NCI-H226 (cell line): Measurements from ENCODE around the gene RIT1.
A peak's percentile ranks its signal among the peaks of the same experiment; 100 is the strongest.
"Not testable (repeated sequence)": the region's sequence is repeated elsewhere in the genome, so short reads cannot be mapped to it uniquely, and the experiment has no call there.

ENCODE experiments used
- DNase-seq: peaks from one replicate; pipeline ENCODE4 v3.0.0-alpha.2; 2015

RIT1 gene

GRCh38 chr1:155933591-155934096 lies 22.5 kb upstream of the RIT1 start:
- no peak for DNase-seq

- no peak for DNase-seq
Observed at GRCh38 chr1:155932487-155932886, 21.3 kb upstream of the RIT1 start.

DNA sequence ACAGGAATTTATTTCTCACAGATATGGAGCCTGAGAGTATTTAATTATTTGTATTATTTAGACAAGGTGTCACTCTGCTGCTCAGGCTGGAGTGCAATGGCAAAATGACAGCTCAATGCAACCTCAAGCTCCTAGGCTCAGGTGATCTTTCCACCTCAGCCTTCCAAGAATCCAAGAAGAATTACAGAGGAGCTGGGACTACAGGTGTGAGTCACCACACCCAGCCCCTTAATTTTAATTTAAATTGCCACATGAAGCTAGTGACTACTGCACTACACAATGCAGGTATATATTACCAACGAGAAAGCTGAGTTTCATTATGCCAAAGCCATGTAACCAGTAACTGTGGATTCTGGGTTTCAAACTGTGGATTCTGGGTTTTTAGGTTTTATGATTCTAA lies 20.9 kb upstream of the RIT1 start:
- DNase-seq = no peak

DNA sequence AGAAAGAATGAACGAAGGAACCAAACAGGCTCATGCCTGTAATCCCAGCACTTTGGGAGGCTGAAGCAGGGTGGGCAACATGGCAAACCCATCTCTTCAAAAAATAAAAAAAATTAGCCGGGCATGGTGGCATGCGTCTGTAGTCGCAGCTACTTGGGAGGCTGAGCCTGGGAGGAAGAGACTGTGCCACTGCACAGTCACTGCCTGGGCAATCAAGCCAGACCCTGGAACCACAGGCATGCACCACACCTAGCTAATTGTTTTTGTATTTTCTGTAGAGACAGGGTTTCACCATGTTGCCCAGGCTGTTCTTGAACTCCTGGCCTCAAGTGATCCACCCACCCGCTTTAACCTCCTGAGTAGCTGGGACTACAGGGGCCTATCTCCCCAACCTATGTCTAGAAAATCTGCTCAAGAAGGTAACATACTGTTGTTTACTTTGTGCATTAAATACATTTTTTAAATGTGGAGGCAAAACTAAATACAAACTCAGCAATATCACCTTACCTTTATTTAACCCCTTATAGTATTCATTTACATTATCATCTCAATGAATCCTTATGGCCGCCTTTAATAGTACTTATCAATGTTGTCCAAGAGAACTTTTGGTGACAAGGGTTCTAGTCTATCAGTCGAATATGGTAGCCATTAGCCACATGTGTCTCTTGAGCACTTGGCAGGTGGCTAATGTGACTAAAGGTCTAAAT lies 20.3 kb upstream of the RIT1 start:
- no peak for DNase-seq

- DNase-seq = not testable (repeated sequence)
Observed at GRCh38 chr1:155930725-155931124, 19.6 kb upstream of the RIT1 start.

- peak; percentile 62 for DNase-seq
Observed at GRCh38 chr1:155929057-155929456, 17.9 kb upstream of the RIT1 start.

- no peak for DNase-seq
Observed at GRCh38 chr1:155925506-155925905, 14.4 kb upstream of the RIT1 start.

DNA sequence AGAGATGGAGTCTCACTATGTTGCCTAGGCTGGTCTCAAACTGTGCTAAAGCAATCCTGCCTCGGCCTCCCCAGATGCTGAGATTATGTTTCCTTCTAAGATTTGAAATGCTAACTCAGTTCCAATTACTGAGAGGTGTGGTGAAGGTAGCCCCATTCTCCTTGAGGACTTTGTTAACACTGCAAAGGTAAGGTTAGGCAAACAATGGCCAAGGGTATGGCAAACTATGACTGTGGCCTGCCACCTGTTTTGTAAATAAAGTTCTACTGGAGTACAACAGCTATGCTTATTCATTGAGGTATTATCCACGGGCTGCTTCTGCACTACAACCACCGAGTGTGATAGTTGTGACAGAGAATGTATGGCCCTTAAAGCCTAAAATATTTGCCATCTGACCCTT lies 9.6 kb upstream of the RIT1 start:
- no peak for DNase-seq

DNA sequence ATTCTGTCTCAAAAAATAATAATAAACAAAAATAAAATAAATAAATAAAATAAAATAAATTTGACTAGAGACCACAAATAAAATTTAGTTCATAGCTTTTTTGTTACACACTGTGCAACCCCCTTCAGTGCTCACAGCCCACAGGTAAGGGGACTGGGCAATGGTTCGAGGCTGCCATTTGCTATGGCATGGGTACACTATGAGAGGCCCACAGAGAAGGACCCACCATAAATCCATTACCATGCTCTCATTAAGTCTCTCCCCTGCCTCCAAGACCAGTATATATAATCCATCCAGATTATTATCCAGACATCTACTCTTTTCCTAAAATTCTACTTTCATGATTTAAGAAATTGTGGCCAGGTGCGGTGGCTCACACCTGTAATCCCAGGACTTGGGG lies 8.7 kb upstream of the RIT1 start:
- no peak for DNase-seq

GRCh38 chr1:155918660-155919059 lies 7.5 kb upstream of the RIT1 start:
- DNase-seq = no peak

DNA sequence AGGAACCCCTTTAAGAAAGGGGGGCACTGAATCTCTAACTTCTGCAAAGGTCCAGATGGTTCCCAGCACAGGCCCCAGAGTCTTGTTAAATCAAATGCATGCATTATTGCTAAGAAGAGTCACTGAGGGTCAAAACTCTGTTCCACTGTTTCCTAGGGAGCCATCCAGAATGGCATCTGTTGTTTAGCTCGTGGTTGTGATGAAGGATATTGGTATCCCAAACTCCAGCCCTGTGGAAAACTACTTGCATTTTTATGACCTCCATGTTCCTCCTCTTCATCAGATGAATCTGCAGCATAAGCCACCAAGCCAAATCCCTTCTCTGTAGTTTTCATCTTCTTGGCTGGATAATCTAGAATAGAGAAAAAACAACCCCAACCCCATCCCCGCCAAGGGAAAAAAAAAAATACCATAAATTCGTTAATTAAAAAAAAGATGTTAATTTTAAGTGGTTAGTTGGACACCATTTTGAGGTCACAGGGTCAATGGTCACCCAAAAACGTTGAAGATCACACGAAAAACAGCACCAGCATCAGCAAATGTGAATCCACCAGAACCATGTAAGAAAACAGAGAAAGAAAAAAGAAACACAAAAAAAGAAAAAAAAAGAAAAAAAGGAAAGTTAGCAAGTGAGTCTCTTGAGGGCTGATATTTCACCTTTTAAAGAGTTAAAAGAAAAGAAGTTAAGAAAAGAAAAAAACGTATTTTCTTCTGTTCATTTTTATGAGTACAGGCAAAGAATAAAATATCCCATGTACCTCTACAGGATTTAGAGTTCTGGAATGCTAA lies 3.0 kb upstream of the RIT1 start:
- no peak for DNase-seq

- no peak for DNase-seq
Observed at GRCh38 chr1:155912056-155912536, 947 bp upstream of the RIT1 start.

DNA sequence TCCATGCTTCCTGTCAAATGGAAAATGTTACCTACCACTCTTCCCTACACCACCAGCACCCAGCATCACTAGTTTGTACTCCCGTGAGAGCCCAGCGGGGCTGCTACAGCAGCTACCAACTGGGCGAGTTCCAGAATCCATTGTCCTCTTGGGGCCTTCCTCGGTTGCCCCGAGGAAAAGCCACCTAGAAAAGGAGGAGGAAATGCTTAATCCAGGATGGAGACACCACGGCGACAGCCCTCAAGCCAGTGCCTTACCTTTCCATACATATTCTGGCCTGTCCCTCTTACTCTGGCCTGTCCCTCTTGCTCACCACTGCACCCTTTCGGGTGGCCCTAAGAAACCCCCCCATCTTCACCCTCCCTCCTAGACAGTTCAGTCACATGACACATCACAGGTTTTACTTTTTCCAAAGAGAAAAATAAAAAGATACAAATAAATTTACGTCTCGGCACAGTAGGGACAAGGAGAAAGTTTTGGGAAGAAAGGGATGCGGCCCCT lies 478 bp downstream of the RIT1 start:
- peak; percentile 15 for DNase-seq

DNA sequence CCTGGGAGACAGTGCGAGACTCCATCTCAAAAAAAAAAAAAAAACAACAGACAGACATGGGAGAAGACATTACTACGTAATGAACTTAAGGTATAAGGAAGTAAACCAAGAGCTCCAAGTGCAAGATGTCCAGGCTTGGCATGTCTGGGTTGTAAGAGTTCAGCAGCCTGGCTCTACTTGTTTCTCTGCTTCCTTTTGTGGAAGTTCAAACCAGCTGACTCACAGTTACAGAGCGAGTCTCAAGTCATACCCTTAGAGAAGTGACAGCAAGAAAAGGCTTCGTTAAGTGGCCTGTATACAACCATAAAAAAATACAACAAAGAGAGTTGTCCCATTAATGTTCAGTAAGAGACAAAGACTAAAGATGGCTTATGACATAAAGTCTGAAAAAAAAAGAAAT lies 1.3 kb downstream of the RIT1 start:
- DNase-seq = no peak

DNA sequence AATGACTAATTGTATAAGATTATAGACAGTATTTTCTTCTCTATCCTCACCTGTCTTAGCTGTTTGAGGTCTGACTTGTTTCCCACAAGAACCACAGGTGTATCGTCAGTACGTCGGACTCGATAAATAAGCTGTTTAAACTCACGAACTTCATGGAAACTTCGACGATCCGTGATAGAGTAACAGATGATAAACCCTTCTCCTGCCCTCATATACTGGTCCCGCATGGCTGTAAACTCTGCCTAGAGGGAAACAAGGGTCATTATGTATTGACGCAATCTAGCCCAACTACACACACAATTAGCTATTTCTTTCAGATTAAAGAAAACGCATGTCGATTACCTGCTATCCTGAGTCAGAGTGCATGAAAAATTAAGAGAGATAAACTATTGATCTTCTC lies 6.9 kb downstream of the RIT1 start:
- DNase-seq = no peak

- DNase-seq = no peak
Observed at GRCh38 chr1:155900161-155900560, 11.0 kb downstream of the RIT1 start.

- DNase-seq = no peak
Observed at GRCh38 chr1:155899683-155900082, 11.5 kb downstream of the RIT1 start.

- no peak for DNase-seq
Observed at GRCh38 chr1:155898888-155899287, 12.3 kb downstream of the RIT1 start.

GRCh38 chr1:155897746-155898145 lies 13.4 kb downstream of the RIT1 start:
- no peak for DNase-seq

DNA sequence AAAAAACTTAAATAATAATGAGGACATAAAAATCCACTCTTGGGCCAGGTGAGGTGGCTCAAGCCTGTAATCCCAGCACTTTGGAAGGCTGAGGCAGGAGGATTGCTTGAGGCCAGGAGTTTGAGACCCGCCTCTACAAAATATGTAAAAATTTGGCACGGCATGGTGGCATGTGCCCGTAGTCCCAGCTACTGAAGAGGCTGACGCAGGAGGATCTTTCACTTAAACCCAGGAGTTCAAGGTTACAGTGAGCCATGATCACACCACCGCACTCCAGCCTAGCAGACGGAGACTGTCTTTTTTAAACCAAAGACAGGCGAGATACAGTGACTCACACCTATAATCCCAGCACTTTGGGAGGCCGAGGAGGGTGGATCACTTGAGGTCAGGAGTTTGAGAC lies 14.7 kb downstream of the RIT1 start:
- DNase-seq = not testable (repeated sequence)

- not testable (repeated sequence) for DNase-seq
Observed at GRCh38 chr1:155895617-155896016, 15.5 kb downstream of the RIT1 start.

GRCh38 chr1:155893389-155894142 lies 17.6 kb downstream of the RIT1 start:
- DNase-seq = peak; percentile 63

DNA sequence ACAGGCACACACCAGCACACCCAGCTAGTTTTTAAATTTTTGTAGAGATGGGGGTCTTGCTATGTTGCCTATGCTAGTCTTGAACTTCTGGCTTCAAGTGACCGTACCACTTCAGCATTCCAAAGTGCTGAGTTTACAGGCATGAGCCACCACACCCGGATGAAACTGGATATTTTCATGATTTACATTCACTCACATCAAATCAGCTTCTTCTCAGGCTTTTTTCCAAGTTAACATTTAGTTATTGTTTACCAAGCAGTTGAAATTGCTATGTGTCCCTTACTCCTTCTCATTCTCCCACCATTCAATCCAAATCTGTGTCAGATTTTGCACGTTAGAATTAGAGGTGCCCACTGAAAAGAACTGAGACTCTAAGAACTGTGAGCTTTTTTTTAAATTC lies 18.4 kb downstream of the RIT1 start:
- DNase-seq = peak; percentile 72
